UCSD-AML1 (cell line): ENCODE results near the gene DES.
"Not testable (repeated sequence)": the region's sequence is repeated elsewhere in the genome, so short reads cannot be mapped to it uniquely, and the experiment has no call there.

Experiments
- DNase-seq: peaks from one replicate; lab custom pipeline; 2025; ENCODE audit not compliant: unreplicated experiment; lab: John Stamatoyannopoulos, UW

DES gene

DNA sequence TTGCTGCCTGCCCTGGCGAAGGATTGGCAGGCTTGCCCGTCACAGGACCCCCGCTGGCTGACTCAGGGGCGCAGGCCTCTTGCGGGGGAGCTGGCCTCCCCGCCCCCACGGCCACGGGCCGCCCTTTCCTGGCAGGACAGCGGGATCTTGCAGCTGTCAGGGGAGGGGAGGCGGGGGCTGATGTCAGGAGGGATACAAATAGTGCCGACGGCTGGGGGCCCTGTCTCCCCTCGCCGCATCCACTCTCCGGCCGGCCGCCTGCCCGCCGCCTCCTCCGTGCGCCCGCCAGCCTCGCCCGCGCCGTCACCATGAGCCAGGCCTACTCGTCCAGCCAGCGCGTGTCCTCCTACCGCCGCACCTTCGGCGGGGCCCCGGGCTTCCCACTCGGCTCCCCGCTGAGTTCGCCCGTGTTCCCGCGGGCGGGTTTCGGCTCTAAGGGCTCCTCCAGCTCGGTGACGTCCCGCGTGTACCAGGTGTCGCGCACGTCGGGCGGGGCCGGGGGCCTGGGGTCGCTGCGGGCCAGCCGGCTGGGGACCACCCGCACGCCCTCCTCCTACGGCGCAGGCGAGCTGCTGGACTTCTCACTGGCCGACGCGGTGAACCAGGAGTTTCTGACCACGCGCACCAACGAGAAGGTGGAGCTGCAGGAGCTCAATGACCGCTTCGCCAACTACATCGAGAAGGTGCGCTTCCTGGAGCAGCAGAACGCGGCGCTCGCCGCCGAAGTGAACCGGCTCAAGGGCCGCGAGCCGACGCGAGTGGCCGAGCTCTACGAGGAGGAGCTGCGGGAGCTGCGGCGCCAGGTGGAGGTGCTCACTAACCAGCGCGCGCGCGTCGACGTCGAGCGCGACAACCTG, at the start of gene DES:
TSS of gene DES (plus strand) at position 223 of the 857 bp plus-strand sequence. CDS start at position 309, 86 bp downstream.
- DNase-seq: no peak

DNA sequence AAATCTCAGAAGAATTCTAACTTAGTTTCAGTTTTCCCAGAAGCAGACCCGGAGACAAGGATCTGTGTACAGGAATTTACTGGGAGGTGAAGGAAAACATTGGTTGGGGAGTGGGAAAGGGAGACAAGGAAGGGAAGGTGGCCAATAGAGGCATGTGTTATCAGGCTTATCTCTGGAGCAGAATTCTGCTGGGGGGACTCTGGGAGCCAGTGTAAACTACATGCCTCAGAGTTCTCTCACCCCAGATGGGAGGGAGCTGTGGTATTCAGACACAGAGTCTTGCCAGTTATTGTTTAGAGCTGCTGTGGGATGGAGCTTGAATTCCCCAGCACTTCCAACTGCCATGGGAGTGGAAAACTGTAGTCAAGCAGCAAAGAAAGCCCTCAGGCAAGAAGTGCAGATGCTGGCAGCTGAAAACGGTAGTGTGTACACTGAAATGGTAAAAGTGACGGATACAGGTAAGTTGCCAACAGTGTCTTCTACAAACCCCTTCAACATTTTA, 49.4 kb upstream of the DES start:
- no peak for DNase-seq

DNA sequence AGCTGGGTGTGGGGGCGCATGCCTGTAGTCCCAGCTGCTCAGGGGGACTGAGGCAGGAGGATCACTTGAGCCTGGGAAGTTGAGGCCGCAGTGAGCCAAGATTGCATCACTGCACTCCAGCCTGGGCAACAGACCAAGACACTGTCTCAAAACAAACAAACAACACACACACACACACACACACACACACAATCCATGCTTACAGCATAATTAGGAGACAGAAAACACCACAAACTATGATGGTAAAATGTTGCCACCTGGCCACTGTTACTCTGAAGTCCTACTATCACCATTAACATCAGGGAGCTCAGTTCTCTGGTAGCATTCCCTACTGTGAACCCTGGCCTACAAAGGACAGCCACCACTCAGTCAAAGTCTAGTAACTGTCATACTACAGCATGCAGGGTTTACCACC, 48.7 kb upstream of the DES start:
- DNase-seq: no peak

DNA sequence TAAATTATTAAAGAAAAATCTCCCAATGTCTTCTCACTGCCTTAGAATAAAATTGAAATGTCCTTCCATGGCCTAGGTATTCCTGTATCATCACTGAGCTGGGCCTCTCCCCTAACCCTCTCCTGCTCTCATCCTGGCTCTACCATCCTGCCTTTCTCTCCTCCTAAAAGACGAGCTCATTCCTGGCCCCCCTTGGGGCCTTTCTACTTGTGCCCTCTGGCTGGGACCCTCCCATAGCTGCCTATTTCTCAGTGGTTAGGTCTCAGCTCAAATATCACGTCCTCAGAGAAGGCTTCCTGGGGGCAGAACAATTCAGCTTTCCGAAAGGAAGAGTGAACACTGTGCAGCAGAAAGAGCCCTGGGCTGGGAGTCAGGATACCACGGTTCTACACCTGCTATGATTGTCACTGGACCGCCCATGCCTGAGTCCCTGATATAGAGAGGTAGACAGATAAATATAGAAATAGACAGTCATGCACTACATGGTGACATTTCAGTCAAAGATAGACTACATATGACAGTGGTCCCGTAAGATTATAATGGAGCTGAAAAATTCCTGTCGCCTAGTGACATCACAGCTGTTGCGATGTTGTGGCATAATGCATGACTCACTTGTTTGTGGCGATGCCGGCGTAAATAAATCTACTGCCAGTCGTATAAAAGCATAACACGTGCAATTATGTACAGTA, 39.9 kb upstream of the DES start:
- no peak for DNase-seq

DNA sequence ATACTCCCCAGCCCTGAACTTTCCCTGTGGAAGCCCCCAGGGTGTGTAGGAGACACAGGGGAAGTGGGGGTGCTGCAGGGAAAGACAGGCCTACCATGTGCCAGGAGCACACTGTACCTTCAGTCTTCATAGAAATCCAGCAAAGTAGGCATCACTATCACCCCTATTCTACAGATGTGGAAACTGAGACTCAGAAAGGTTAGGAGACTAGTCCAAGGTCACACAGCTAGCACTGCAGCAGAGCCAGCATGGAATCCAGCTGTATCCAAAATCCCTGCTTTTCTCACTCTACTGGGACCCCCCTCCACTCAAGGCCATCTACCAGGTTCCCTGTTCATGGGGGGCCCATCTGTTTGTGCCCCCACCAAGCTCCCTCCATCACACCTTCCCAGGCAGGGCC, 37.3 kb upstream of the DES start:
- no peak for DNase-seq

DNA sequence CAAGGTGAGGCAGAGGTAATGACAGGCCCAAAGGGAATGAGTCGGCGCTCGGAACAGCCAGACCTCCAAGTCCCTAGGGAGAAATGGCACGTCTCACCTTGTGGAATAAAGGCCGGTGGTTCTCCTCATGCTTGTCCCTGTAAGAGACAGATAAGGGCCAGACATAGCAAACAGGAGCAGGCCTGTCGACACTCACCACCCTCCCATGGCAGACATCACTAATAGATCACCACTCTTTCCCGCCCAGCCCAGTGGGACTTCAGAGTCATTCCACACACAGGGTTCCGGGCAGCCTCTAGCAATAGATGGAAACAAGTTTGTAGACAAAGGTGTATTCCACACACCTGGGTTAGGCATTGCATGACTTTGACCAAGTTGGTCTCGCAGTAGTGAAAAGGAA, 36.7 kb upstream of the DES start:
- DNase-seq: no peak

DNA sequence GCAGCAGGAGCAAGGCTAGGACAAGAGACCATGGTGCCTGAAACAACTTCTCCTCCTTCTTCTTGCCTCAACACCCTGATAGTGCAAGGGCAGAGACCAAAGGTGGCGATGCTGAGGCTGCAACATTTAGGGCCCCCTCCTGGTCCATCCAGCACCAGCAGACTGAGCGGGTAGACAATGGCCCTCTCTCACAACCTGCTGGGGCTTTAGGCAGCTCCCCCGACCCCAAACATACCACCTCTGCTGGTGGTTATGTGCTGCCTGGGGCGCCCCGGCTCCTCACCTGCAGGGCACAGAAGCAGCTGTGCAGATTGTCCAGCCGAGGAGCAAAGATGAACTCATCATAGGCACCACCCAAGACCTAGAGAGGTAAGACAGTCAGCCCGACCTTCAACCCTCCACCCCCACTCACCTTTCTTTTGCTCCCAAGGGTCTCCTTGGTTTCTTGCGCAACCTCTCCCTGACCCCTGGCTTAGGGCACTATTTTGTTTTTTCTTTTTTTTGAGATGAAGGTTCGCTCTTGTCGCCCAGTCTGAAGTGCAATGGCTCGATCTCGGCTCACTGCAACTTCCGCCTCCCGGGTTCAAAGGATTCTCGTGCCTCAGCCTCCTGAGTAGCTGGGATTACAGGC, 34.0 kb upstream of the DES start:
- no peak for DNase-seq

DNA sequence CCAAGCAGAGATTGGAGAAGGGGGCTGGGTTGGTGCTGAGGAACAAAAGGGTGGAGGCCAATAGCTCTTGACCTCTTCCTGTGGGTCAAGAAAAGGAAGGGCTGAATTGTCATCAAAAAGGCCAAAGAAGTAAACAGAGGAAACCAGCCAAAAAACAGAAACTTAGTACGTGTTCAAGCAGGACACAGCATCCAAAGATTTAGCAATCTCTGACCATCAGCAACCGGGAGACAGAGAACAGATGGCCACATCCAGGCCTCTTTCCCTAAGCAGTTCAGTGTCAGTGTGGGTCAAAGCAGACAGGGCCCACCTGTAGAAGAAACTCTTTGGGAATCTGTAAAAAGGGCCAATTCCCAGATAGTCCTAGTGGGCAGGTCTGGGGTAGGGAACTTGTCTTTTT, 33.3 kb upstream of the DES start:
- DNase-seq: no peak

DNA sequence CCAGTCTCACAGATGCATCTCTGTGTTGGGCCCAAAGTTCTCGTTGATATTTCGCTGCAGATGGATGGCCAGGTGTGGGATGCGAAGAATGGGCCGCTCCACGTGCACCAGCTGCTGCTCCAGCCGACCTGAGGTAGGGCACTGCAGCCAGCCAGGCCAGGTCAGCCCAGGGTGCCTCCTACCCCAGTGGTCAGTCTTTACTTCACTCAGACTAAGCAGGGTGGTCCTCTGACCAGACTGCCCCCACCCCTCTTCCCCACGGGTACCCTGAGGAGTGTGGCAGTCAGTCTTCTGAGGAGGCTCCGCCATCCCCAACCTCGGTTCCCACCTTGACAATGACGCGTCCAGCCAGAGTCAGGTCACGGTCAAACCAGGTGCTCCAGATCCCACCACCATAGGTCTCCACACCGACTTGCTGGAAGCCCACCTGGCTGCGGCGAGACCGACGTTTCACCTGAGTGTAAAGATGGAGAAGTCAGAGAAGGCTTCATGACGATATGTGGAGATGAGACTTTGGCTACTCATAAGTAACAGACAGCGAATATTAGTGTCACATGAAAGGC, 32.1 kb upstream of the DES start:
- DNase-seq: no peak

DNA sequence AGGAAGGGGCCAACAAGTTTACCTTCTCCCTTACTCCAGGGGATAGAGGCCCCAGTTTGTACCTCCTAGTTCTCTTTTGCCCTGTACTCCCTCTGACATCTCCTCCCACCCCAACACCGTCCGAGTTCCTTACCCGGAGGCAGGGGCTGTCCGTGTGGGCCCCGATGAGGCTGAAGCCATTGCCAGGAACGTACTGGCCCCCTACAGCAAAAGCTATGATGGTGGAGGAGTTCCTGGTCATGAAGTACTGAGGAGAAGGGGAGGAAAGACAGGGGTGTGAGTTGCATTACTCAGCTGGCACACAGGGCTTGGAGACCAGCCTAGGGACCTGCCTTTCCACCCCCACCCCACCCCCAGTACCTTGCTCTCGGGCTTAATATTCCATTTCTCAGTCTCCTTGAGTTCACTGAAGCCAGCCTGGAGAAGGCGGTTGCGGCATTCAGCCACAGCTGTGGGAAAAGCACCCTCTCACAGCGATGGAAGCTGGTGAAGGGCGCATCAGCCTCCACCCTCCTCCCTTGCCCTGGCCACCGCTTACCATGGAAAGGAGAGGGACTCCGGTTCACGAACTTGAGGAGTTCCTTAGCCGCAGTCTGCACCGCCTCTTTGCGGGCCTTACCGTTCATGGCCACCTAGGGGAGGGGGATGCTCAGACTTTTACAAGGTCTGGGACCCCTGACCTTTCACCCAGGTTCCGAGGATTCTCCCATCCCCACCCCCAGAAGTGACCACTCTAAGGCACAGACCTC, 31.5 kb upstream of the DES start:
- no peak for DNase-seq

DNA sequence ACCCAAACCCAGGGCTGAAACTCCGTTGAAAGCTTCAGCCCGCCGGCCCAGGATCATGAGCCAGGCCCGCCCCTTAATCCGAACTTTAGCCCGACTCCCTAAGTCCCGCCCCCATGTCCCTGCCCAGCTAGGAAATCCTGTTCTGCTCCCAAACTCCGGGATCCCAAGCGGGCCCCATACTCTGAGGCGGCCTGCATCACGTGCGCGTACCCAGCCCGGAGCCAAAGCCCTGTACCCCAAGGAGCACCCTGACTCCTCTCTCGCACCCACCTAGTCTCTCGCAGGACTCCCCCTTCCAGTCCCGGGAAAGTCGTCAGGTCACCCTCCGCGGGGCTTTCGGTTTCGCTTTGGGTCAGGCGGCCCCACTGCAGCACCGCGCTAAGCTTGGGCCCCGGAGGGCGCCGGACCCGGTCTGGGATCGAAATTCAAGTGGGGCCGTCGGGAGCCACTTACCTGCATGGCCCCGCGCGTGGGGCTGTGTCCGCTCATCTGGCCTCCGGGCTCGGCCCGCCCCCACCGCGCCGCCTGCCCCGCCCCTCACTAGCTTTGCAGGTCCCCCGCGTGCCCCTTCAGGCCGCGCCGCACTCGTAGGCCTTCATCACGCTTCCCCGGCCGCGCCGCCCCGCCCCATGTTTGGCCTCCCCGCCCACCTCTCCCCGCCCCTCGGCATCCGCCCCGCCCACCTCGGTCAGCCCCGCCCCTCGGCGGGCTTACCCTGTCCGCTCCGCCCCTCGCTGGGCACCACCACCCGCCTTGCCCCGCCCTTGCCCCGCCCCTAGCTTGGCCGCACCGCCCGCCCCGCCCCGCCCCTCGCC, 30.7 kb upstream of the DES start, which contains the start of gene DNPEP:
TSS of gene DNPEP (minus strand) at position 607 of the 815 bp plus-strand sequence. CDS start at position 489, 118 bp downstream.
- peak; percentile 98 for DNase-seq

DNA sequence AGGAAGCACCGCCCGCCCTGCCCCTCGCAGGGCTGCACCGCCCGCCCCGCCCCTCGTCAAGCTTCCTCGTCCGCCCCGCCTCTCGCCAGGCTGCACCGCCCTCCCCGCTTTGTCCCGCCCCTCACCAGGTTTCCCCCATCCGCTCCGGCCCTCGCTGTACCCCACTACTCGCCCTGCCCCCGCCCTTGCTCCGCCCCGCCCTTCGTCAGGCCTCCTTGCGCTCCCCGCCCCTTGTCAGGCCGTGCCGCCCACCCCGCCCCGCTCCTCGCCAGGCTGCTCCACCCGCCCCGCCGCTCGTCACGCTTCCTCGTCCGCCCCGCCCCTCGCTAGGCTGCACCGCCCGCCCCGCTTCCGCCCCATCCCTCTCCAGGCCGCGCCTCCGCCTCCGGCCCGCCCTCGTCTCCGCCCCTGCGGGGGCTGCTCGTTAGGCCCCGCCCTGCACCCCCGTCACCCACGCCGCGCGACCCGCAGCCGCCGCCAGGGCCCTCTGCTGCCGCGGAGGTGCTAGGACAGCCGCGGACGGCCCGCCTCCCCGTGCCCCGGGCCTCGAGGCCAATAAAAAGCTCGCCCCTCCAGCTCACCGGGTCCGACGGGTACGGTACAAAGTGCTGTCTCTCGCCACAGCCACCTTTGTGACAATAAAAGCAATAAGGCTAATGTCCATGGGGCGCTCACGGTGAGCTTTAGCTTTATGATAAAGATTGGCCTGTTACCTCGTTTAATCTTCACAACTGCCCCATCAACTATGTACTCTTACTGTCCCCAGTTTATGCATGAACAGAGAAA, 29.9 kb upstream of the DES start:
- peak; percentile 98 for DNase-seq

DNA sequence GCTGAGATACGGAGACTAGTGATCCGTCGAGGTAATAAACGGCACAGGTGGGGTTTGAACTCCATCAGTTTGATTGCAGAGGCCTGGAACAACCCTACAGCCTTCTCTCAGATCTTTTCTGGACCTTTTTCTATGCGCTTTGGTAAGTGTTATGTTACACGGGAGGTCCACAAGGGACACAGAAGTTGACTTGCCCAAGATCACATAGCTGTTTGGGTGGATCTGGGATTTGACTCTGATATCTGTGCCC, 29.3 kb upstream of the DES start:
- no peak for DNase-seq

DNA sequence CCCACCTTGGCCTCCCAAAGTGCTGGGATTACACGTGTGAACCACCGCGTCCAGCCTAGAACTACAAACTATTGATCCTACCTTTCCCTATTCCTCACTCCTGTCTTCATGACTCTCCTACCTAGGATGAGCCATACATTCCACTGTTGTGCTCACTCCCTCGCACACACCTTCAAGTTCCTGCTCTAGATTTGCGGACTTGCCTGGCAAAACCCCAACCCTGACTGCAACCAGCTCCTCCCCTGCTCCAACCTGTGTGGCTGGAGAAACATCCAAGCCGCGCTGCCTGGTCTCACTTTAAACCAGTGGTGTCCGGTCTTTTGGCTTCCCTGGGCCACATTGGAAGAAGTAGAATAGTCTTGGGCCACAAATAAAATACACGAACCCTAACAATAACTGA, 25.4 kb upstream of the DES start:
- no peak for DNase-seq

DNA sequence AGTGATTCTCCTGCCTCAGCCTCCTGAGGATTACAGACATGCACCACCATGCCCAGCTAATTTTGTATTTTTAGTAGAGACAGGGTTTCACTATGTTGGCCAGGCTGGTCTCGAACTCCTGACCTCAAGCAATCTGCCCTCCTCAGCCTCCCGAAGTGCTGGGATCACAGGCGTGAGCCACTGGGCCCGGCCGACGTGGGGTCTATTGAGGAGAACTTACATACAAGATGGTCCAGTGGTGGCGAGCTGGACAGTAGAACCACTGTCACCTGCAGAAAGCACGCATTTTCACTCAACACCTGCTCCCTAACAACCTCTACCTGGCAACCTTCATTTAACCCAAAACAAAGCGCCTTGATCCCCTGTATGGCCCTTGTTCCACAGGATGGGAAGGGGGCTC, 23.1 kb upstream of the DES start:
- not testable (repeated sequence) for DNase-seq

DNA sequence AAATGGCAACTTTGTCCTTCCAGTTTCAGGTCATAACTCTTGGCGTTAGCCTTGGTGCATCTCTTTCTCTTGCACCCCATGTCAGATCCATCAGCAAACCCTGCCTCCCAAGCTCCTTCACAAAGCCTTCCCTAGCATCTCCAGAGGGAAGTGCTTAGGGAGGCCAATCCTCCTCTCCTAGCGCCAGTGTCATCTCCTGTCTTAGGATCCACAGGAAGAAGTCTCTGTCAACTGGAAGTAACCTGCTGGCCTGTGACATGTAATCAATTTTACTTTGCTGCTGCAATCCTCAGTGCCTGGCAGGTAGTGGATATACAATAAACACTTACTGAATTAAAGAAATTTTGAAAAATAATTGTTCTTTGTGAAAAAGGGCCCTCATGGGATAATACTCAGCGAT, 22.6 kb upstream of the DES start:
- no peak for DNase-seq

DNA sequence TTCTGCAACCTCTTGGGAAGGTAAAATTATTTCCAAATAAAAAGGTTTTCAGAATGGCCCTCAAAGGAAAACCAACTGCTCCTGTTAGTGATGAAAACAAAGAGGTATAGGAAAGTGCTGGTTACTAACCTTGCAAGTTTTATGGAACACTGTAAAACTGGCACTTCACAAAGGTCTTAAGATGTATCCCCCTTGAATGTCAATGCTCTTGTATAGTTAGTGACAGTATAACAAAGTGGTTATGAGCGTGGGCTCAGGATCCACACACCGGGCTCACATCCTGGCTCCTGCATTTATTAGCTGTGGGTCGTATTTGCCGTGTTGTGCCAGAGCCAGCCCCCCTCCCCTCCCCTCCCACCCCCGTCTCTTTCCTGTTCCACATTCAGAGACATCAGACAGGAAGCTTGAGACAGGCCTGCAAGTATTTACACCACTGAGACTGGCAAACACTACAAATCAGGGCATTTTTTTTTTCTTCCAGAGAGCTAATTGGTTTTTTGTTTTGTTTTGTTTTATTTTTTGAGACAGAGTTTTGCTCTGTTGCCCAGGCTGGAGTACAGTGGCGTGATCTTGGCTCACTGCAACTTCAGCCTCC, 21.2 kb upstream of the DES start:
- peak; percentile 16 for DNase-seq

DNA sequence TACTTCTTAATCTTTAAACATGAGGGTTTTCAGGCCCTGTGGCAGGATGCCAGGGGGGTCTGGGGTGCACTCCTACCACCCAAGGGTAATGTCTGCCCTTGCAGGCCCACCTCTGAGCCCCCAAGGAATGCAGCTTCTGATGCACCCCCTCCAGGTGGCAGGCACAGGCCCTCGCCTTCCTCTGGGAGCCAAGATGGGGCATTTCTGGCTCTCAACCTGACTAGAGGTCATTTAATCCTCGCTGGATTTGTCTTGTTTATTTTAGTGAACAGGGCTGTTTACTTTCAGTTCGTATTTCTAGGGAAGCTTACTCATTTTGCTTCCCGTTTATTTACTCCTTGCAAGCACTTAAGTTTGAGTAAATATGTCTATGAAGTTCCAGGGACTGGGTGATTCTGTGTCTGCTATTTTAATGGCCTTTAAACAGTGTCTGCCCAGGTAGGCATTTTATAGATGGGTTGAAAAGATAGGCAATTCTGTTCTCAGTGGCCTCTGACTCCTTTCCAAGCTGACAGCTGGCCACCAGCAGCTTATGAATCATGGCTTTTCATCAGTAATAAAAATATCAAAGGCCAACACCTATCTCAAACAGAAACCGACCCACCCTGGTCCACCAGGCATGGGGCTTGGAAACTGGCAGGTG, 19.3 kb upstream of the DES start:
- no peak for DNase-seq
